ENCODE data around the gene TMEM52.
"Not testable (repeated sequence)": the region's sequence is repeated elsewhere in the genome, so short reads cannot be mapped to it uniquely, and the experiment has no call there.

The TMEM52 gene

DNA sequence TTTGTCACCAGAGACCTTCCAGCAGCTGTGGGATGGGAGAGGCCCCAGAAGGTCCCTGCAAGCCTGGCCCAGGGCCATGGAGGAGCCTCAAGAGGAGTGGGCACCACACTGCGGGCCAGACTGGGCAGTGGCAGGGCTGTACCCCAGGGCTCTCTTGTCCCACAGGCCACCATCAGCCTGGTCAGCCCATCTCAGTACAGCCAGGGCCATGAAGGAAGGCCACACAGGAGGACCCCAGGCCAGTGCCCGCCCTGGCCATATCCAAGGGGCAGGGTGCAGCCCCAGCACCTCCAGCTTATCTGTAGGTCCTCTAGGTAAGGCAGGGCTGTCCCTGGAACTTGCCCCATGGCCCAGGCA is 25.1 kb downstream of the TMEM52 start:
- no peak for DNase-seq (ENCODE audit: low read depth)

DNA sequence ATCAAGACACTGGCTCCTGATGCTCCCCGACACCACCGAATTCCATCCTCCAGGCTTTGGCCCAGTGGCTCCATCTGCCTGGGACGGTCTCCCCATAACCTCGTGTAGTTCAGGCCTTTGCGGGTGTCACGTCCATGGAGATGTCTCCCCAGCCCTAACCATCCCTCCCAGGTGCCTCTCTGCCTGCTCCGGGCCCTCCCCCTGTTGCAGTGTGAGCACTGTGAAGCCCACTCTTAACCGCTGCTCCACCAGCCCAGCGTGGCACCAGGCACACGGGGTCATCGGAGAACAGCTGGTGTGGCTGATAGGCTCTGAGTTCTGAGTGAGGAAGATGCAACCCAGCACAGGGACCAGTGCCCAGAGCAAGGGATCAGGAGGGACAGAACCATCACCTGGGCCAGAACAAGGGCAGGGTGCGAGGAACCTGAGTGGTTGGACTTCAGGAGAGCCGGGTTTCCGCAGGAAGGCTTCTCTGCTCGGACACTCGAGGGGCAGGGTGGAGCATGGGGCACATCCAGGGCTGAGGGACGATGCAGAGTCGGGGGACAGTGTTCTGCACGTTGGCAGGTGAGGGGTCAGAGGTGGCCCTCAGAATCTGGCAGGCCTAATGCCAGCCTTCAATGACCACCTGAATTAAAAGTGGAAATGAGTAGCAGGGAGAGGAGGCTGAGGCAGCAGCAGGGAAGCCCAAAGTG is 25.6 kb downstream of the TMEM52 start:
- no peak for DNase-seq (ENCODE audit: low read depth)

GRCh38 chr1:1892763-1893120 is 26.3 kb downstream of the TMEM52 start:
- no peak for DNase-seq (ENCODE audit: low read depth)

DNA sequence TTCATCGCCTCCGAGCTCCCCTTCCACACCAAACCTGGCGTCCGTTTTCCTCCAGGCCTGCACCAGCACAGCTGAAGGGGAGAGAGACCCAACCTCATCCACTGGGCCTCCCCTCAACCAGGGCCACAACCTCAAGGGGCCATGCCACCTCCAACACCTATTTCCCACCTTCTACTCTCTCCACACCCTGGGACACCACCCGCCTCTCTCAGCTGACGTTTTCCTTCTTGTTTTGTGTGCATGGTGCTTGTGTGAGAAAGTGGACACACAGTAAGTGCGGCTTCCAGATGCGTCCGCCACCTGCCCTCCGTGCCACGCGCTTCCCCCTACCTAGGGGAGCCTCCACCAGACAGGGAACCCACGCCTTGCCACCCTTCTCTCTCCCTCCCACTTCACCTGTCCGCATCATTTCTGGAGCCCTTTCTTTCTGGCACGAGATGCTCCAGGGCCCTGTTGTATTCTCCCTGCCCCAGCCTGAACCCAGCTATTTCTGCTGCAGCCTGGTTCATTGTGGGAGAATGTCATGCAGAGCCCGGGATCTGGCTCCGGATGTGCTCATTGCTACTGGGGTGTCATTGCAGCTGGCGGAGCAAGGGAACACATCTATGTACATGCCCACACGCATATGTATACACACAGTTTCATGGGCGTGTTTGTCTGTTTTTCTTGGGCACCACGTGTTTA is 26.9 kb downstream of the TMEM52 start:
- DNase-seq (ENCODE audit: low read depth) = no peak

- DNase-seq (ENCODE audit: low read depth) = peak; percentile 78
Measured at GRCh38 chr1:1891349-1892078, 27.6 kb downstream of the TMEM52 start.

DNA sequence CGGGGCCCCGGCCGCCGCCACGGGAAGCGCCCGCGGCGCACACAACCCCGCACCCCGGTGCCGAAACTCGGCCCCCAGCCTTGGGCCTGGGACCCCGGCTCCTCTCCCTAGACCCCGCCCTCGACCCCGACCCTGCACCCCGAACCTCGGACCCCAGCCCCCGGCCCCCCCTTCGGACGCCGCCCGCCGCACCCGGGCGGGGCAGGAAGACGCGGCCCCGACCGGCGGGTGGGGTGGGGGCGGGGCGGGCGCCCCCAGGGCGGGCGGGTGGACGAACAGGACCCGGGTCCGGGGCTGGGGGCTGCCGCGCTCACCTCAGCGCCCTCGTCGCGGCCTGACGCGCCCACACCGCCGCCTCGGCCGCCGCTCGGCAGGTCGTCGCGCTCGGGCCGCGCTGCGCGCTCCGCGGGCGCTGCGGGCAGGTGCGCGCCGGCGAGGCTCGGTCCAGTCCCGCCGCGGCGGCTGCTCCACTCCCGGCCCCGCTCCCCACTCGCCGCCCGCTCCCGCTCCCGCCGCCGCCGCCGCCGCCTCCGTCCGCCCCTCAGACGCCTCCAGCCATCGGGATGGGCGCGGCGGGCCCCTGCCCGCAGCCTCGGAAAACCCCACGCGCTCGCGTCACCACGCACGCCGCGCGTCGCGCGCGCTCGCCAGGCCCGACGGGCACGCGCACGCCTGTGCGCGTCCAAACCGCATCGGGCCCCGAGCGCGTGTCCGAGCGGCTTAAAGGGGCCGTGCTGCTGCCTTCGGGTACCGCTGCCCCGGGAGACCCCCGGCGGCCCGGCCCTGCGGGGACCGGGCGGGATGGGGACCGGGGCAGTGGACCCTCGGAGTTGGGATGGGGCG is 28.4 kb downstream of the TMEM52 start, which contains the start of gene GNB1:
GNB1 (minus strand) TSS at position 582 of the 843 bp plus-strand sequence. CDS start 65,634 bp downstream, outside the sequence.
- DNase-seq (ENCODE audit: low read depth) = peak; percentile 88

- DNase-seq (ENCODE audit: low read depth) = peak; percentile 71
Measured at GRCh38 chr1:1889847-1890505, 29.1 kb downstream of the TMEM52 start.

DNA sequence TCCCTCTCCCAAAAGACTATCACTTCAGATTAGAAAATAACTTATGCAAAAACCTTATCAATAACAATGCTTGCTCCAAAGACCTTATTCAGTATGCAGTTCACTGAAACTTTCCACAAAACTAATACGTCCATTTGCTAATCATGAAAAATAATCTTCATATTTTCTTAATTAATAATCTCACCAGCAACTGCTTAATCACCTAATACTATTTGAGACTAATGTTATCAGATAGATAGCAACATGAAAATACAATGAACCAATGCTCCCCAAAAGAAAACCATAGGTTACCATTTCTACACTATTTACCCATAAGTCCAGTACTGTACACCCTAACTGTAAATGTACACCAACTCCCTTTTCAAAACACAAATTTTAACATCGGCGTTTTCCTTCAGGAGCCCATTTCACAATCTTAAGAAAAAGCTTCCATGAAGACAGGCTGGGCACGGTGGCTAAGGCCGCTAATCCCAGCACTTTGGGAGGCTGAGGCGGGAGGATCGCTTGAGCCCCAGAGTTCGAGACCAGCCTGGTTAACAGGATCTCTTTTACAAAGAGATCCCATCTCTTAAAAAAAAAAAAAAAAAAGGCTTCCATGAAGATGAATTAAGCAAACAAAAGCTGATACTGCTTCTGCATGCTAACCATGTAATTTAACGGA is 29.9 kb downstream of the TMEM52 start:
- DNase-seq (ENCODE audit: low read depth) = peak; percentile 18

DNA sequence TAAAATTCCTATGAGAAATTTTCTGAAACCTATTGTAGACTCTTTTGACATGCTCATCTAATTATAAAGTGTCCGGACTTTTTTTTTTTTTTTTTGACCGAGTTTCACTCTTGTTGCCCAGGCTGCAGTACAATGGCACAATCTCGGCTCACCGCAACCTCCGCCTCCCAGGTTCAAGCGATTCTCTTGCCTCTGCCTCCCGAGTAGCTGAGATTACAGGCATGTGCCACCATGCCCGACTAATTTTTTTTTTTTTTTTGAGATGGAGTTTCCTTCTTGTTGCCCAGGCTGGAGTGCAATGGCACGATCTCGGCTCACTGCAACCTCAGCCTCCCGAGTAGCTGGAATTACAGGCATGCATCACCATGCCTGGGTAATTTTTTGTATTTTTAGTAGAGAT is 35.2 kb downstream of the TMEM52 start:
- not testable (repeated sequence) for DNase-seq (ENCODE audit: low read depth)

DNA sequence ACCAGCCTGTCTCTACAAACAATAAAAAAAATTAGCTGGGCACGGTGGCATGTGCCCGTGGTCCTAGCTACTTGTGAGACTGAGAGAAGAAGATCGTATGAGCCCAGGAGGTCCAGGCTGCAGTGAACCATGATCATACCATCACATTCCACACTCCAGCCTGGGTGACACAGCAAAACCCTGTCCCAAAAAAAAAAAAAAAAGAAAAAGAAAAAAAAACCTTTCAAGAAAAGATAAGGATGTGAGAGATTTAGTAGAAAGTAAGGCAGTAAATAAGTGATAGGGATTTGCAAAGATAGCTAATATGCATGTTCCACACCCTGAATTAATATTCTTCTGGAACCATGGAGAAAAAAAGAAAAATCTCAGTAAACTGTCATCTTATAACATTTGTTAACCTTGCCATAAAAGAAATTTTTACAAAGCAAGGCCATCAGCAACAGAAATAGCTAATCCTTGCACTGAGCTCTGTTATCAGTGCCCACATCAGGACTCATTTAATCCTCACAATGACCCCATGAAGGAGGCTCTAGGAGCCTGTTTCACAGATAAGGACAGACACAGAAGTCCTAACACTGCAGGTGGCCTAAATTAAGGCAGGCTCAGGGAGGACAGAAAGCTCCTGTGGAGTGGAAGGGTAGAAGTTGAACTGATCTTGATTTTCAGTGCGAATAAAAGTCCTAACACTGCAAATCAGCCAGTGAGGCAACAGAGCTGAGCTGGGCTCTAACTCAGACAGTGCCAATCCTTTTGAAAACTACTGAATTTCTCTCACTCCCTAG is 35.8 kb downstream of the TMEM52 start:
- DNase-seq (ENCODE audit: low read depth) = peak; percentile 58

GRCh38 chr1:1881727-1882126 is 37.4 kb downstream of the TMEM52 start:
- DNase-seq (ENCODE audit: low read depth) = no peak

DNA sequence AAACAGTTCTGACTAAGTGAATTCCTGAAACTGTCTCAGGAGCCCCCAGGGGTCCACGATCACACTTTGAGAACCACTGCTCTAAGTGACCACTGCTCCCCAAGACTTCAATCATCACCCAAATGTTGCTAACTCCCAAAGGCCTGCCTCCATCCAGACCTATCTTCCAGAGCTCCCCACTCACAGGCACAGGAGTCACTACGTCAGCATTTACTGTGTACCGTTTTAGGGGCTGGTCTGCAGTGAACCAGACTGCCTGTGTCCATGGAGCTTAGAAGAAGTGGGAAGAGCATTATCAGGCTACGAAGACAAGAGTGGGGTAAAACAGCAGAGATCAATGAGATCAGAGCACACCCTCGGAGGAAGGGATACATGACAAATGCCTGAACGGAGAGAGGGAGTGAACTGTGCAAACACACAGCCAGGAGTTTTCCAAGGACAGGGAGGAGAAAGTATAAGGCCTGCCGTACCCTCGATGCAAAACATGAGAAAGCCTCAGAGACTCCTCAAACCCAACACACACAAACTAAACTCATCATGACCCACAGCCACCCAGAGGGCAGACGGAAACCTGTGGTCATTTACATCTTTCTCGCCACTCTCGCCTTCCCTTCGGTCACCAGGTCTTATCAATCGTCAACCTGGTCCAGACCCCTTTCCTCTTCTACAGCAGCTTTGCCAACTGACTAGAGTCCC is 38.3 kb downstream of the TMEM52 start:
- no peak for DNase-seq (ENCODE audit: low read depth)

GRCh38 chr1:1879942-1880341 is 39.1 kb downstream of the TMEM52 start:
- DNase-seq (ENCODE audit: low read depth) = no peak

DNA sequence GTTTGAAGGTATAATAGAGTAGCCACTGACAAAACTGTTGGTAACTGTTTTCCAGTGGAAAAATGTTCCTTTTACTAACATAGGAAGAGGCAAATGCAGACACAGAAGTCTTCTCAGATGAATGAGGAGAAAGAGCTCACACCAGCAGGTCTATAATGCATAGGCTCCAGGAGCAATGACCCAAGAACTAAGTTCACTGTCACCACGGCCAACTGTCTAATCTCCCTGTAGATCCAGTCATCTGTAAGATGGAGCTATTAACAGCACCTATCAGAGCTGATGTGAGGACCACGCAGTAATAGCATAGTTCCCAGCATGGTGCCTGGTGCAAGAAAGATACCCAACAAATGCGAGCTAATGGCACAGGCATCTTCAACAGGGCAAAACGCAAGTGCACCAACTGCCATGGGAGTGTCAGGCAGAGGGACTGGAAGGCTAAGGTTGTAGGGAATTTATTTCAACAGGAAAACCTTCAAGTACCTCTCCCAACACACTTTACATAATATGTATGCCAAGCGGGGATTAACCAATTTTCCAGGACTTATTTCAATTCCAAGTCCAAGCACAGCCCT is 41.1 kb downstream of the TMEM52 start:
- DNase-seq (ENCODE audit: low read depth) = no peak

- peak; percentile 75 for DNase-seq (ENCODE audit: low read depth)
Measured at GRCh38 chr1:1876335-1876930, 42.6 kb downstream of the TMEM52 start.

GRCh38 chr1:1875932-1876331 is 43.1 kb downstream of the TMEM52 start:
- no peak for DNase-seq (ENCODE audit: low read depth)

GRCh38 chr1:1874901-1875300 is 44.2 kb downstream of the TMEM52 start:
- DNase-seq (ENCODE audit: low read depth) = no peak

DNA sequence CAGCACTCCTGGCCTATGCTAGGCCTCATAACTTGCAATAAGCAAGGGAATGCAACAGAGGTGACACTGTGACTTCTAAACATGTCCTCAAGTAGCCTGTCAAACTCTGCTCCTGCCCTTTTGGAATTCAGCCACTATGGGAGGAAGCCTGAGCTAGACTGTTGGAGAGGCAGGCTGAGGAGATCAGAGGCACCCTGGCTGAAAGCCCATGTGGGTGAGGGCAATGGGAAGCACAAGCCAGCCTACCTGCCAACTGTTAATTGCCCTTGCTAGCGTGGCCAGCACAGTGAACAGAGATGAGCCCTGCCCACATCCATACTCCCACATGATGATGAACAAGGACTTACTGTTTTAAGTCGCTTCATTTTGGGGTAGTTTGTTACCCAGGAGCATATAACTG is 45.9 kb downstream of the TMEM52 start:
- DNase-seq (ENCODE audit: low read depth) = no peak

Data from EH (cell line).